HG02763 (cell line): Measurements from ENCODE around the gene ZNF93.
"Not testable (repeated sequence)": the region's sequence is repeated elsewhere in the genome, so short reads cannot be mapped to it uniquely, and the experiment has no call there.

Experiments
- ATAC-seq: cut with Tn5 transposase; IDR thresholded peaks from one replicate; pipeline ENCODE4 v1.9.1; 2021; ENCODE audit warnings: mild to moderate bottlenecking, moderate library complexity; ENCODE audit not compliant: unreplicated experiment

ZNF93 gene

DNA sequence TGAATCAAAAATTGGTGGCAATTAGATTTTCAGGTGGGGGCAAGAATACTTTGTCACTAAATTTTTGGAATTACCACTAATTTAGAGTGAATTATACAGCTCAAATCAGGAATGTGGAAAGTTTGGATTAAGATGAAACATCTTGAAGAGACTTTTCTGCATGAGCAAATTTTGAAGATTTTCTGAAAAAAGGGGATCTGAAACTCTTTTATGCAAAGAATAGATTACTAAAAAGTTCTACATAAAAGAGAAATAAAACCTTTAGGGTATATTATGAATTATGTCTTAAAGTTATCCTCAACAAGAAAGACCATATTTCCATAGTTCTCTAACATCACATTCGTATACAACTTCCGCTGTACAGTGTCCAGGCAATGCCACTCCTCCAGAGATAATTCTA lies 36.7 kb downstream of the ZNF93 start:
- no peak for ATAC-seq

DNA sequence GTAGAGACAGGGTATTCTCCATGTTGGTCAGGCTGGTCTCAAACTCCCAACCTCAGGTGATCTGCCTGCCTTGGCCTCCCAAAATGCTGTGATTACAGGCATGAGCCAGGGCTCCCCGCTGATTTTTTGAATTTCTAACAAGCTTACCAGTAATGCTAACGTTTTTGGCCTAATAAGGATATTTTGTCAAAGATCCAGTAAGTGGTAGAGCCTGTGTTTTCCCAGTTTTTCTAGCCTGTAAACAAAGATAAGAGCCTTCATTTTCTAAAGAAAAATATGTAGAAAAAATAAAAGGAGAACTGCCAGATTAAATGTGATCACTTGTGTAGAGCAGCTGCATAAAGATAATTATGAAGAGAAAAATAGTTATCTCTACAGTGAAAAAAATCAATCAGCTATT lies 37.7 kb downstream of the ZNF93 start:
- no peak for ATAC-seq

DNA sequence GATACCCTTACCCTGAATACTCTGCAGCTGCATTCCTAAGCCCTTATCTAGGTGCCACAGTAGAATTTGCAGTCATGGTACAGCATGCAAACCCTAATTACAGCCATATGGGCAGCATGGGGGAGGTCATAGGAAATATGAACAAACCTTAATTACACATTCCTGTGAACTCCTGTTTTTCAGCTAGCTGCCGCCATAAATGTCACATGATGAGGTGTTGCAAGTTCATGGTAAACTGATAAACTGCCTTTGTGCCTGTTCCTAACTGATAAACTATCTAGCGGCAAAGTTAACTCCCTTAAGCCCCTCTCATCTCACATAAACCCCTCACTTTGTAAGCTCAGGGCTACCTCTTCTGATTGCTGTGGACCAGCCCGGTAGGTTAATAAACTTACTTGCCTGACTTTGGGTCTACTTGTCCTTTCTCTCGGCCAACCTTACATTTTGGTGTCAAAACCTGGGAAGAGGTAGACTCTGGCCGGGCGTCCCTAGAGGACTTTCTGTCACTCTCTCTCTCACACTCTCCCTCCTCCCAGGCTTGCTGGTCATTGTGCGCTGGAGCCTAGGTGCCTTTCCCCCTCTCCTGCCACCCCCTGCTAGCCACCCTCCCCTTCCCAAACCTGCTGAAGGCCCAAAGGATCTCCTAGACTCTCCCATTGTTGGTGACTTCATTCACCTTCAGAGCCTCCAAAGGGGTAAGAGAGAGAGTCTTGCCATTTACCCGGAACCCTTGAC lies 43.3 kb downstream of the ZNF93 start:
- no peak for ATAC-seq

- ATAC-seq = no peak
Observed at GRCh38 chr19:19944583-19944880, 43.8 kb downstream of the ZNF93 start.

- no peak for ATAC-seq
Observed at GRCh38 chr19:19946226-19946625, 45.5 kb downstream of the ZNF93 start.

- no peak for ATAC-seq
Observed at GRCh38 chr19:19948800-19949199, 48.1 kb downstream of the ZNF93 start.

DNA sequence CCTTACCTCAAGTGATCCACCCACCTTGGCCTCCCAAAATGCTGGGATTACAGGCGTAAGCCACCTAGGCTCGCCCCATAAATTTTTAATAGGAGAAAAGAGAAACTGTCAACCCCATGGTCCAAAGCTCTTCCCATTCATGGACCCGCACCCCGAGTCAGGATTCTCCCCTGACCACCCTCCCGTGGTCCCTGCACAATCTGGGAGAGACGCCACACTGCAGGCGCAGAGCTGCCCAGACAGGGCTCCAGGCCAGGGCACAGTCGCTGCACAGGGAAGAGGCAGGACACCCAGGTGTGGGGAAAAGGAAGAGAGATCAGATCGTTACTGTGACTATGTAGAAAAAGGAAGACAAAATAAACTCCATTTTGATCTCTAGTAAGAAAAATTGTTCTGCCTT lies 54.5 kb downstream of the ZNF93 start:
- ATAC-seq = no peak

GRCh38 chr19:19956434-19957075 lies 55.8 kb downstream of the ZNF93 start:
- ATAC-seq = no peak

DNA sequence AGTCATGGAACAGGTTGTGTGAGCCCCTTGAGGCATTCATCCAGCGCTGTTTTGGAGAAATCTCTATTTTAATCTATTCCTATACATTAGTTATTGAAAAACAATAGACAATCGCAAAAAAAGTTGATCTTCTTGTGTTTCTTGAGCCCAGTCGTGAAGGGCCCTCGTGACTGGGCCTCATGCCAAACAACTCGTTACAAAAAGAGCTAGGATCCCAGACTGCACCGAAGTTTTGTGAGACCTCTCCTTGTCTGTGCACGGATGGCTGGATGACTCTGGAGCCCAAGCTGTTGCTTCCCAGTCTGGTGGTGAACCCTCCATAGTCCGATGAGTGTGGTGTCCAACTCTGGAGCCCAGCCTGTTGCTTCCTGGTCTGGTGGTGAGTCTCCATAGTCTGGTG lies 57.0 kb downstream of the ZNF93 start:
- ATAC-seq = not testable (repeated sequence)

GRCh38 chr19:19959151-19959799 lies 58.5 kb downstream of the ZNF93 start:
- ATAC-seq = not testable (repeated sequence)

DNA sequence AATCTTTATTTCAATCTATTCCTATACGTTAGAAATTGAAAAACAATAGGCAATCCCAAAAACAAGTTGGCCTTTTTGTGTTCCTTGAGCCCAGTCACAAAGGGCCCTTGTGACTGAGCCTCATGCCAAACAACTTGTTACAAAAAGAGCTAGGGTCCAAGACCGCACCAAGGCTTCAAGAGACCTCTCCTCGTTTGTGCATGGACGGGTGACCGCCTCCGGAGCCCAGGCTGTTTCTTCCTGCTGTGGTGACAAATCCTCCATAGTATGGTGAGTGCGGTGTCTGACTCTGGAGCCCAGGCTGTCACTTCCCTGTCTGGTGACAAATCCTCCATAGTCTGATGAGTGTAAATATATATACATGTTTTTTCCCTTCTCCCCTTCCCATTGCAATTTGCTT lies 63.7 kb downstream of the ZNF93 start:
- no peak for ATAC-seq

DNA sequence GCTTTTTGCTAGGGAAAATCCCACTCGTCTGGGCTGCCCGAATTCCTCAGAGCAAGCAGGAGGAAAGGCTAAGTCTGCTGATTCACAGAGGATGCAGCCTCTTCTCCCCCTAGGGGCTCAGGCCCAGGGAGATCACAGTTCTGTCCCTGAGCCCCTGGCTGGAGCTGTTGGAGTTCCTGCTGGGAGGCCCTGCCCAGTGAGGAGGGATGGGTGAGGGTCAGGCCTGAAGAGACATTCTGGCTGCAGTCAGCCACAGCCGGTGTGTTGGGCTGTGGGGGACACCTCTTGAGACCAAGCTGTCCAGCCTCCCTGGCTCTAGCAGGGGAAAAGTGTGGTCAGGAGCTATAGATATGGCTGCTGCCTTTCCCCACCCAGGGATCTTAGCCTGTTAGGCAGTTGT lies 65.4 kb downstream of the ZNF93 start:
- not testable (repeated sequence) for ATAC-seq

DNA sequence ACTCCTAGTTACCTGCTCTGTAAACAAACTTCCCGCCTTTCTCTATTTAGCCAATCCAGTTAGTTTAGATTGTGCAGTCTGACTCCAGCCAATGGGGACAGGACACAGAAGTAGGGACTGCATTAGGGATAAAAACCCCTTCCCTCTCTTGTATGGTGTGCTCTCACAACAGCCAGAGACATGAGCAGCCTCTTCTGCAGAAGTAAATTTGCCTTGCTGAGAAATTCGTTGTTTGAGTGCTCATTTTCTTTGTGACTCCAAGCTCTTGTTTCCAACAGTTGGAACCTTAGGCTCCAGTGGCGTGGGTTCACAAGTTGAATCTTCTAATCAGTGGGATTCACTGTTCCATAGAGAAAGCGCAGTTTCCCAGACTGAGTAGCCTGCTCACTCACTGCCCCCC lies 66.1 kb downstream of the ZNF93 start:
- no peak for ATAC-seq
